ENCODE results near the gene M6PR. TPM values are rescaled to one million over a fixed set of nuclear protein-coding genes. Genes with fewer than 3 reads are reported as not detected.
A peak's percentile ranks its signal among the peaks of the same experiment; 100 is the strongest.
"Not testable (repeated sequence)": the region's sequence is repeated elsewhere in the genome, so short reads cannot be mapped to it uniquely, and the experiment has no call there.

The M6PR gene
- total RNA-seq, 2 experiments from 2014 or later, result 53.4 to 55.8 TPM

DNA sequence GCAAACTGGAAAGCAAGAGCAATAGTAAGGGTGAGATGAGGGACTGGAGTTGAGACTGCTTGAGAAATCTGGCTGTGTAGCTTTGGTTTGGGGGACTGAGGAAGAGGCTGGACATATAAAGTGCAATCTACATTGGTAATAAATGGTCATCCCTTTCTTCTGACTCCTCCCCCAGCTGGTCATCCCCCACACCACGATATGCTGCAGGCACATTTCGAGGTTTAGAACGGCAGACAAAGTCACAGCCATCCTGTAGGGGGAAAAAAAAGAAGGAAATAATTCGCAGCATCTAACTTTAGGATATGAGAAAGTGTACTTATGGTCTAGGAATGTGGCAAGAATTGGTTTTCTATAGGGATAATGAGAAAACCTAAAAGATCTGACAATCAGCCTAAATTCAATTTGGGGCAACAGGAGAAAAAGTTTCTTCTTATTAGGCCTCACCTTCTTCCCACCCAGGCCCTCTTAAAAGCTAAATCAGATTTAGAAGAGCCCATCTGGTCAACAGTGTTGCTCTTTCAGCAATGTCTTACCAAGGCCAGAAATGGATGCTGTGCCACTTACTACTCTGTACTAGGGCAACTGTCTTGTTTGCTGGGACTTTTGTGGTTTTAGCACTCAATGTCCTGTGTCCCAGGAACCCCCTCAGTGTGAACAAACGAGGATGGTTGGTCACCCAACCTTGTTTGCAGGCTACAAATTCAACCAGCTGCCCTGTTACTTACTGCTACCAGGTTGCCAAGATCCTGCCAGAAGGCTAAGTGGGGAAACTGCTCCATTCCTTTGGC is 7.6 kb downstream of the M6PR start:
- H3K9me3 Mint-ChIP-seq, result no peaks in the 10 kb centered on the region
- H3K27ac Mint-ChIP-seq, result peak overlapping the region; percentile 34
- POLR2A ChIA-PET, result no interaction called here
- H3K9me3 ChIP-seq (ENCODE audit: control insufficient read depth in 1 of 2, insufficient read depth in 1 of 2, low read length in 2 of 2), result no peaks in the 10 kb centered on the region
- no peak overlapping the region for H3K4me3 Mint-ChIP-seq
- H3K4me1 ChIP-seq (ENCODE audit: insufficient read depth, low read length), result no peaks in the 10 kb centered on the region
- H3K27me3 Mint-ChIP-seq, result no peaks in the 10 kb centered on the region
- intact Hi-C loops (cut with DNase I, micrococcal nuclease), result no loop called here
- DNase-seq, result no peak
- TF ChIP-seq, protein P1, sequence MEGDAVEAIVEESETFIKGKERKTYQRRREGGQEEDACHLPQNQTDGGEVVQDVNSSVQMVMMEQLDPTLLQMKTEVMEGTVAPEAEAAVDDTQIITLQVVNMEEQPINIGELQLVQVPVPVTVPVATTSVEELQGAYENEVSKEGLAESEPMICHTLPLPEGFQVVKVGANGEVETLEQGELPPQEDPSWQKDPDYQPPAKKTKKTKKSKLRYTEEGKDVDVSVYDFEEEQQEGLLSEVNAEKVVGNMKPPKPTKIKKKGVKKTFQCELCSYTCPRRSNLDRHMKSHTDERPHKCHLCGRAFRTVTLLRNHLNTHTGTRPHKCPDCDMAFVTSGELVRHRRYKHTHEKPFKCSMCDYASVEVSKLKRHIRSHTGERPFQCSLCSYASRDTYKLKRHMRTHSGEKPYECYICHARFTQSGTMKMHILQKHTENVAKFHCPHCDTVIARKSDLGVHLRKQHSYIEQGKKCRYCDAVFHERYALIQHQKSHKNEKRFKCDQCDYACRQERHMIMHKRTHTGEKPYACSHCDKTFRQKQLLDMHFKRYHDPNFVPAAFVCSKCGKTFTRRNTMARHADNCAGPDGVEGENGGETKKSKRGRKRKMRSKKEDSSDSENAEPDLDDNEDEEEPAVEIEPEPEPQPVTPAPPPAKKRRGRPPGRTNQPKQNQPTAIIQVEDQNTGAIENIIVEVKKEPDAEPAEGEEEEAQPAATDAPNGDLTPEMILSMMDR (IDR thresholded peaks at IDR 0.05), result no peak
- peak overlapping the region in 1 of 2 donors; percentile 4 for H3K27ac ChIP-seq (ENCODE audit: low read depth in 1 of 2, low read length in 2 of 2)
- CTCF ChIA-PET, result no interaction called here
- peaks cover 11% of the 10 kb centered on the region for H3K4me1 Mint-ChIP-seq (ENCODE audit: low read depth)
- peaks cover 64% of the 10 kb centered on the region for H3K36me3 ChIP-seq (ENCODE audit: insufficient read depth, low read length)
- no peak overlapping the region for H3K4me3 ChIP-seq (ENCODE audit: low read length)
- no peaks in the 10 kb centered on the region for H3K27me3 ChIP-seq (ENCODE audit: control insufficient read depth in 1 of 2, insufficient read depth in 2 of 2, low read length in 2 of 2)
- H3K36me3 Mint-ChIP-seq (ENCODE audit: low read depth), result peaks cover 81% of the 10 kb centered on the region
- no peak for ATAC-seq (ENCODE audit: poor library complexity)

DNA sequence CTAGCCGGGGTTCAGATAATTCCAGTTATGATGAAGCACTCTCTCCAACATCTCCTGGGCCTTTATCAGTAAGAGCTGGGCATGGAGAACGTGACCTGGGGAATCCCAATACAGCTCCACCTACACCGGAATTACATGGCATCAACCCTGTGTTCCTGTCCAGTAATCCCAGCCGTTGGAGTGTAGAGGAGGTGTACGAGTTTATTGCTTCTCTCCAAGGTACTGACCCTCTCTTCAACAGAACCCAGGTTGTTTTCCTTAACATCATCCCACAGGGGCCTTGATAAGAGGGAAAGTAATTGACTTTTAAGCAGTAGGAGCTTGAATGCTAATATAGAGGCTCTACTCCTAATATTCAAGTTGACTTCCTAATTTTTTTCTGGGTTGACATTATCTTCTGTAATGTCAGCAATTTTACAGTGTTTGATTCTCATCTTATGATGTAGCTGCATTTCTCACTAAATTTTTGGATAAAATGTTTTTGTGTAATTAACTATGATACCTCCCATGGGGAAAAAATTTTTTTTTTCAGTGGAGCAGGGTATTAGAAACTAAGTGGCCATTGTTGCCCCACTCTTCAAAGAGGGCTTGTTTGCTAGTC is 11.5 kb downstream of the M6PR start:
- ATAC-seq (ENCODE audit: poor library complexity); H3K9me3 Mint-ChIP-seq; H3K9me3 ChIP-seq (ENCODE audit: control insufficient read depth in 1 of 2, insufficient read depth in 1 of 2, low read length in 2 of 2); H3K4me3 Mint-ChIP-seq; H3K27ac Mint-ChIP-seq; POLR2A ChIA-PET; H3K4me1 ChIP-seq (ENCODE audit: insufficient read depth, low read length); H3K4me3 ChIP-seq (ENCODE audit: low read length); H3K27me3 Mint-ChIP-seq; DNase-seq; H3K4me1 Mint-ChIP-seq (ENCODE audit: low read depth); H3K27me3 ChIP-seq (ENCODE audit: control insufficient read depth in 1 of 2, insufficient read depth in 2 of 2, low read length in 2 of 2); intact Hi-C loops (cut with DNase I, micrococcal nuclease): not testable (repeated sequence)
- Histone ChIP-seq H3K36me3 (ENCODE audit: insufficient read depth, low read length) (peaks cover 57% of the 10 kb centered on the region), H3K27ac (ENCODE audit: low read depth in 1 of 2, low read length in 2 of 2) (peak overlapping the region in 1 of 2 donors; percentile 2)
- CTCF ChIA-PET, result interaction anchor here (1.1 to 1.6 kb wide), 2 partner anchors 9 to 12 kb away, joined by 4 to 5 read pairs; partner anchors contain the start of gene M6PR
- H3K36me3 Mint-ChIP-seq (ENCODE audit: low read depth), result peaks cover 73% of the 10 kb centered on the region

DNA sequence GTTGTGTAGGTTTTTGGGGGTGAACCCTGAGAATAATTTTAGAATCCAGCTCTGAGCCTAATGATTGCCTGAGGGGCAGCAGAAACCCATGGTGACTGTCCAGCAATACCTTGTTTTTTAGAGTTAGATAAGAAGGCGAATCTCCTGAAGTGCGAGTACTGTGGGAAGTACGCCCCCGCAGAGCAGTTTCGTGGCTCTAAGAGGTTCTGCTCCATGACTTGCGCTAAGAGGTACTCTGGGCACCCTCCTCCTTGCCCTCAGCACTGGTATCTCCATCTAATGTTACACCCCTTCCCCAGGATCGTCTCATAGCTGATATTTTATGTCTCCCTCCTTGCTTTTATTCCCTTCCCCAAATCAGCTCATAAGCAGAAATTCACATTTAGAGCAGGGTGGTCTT is 12.7 kb downstream of the M6PR start:
- Mint-ChIP-seq H3K36me3 (ENCODE audit: low read depth) (peaks cover 70% of the 10 kb centered on the region), H3K4me1 (ENCODE audit: low read depth) (no peaks in the 10 kb centered on the region), H3K9me3 (no peaks in the 10 kb centered on the region), H3K4me3 (no peak overlapping the region), H3K27ac (peak overlapping the region; percentile 47), H3K27me3 (no peaks in the 10 kb centered on the region)
- Histone ChIP-seq H3K4me1 (ENCODE audit: insufficient read depth, low read length) (no peaks in the 10 kb centered on the region), H3K4me3 (ENCODE audit: low read length) (no peak overlapping the region), H3K36me3 (ENCODE audit: insufficient read depth, low read length) (peaks cover 52% of the 10 kb centered on the region), H3K27me3 (ENCODE audit: control insufficient read depth in 1 of 2, insufficient read depth in 2 of 2, low read length in 2 of 2) (no peaks in the 10 kb centered on the region), H3K9me3 (ENCODE audit: control insufficient read depth in 1 of 2, insufficient read depth in 1 of 2, low read length in 2 of 2) (no peaks in the 10 kb centered on the region), H3K27ac (ENCODE audit: low read depth in 1 of 2, low read length in 2 of 2) (no peak overlapping the region)
- TF ChIP-seq, protein P1 (IDR thresholded peaks at IDR 0.05), result no peak
- intact Hi-C loops (cut with DNase I, micrococcal nuclease), result no loop called here
- ATAC-seq (ENCODE audit: poor library complexity) (no peak), DNase-seq (no peak)
- CTCF ChIA-PET, result no interaction called here
- POLR2A ChIA-PET, result no interaction called here

DNA sequence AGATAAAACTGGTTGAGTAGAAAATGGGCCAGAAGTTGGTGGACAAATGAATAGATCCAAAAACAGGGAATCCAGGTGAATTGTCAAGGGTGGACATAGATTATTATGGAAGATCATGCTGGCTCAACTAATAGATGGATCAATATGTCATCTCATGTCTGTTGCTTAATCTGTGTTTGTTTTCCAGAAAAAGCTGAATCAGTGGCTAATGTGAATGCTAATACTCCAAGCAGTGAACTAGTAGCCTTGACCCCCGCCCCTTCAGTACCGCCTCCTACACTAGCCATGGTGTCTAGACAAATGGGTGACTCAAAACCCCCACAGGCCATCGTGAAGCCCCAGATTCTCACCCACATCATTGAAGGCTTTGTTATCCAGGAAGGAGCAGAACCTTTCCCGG is 15.4 kb downstream of the M6PR start:
- H3K27ac ChIP-seq (ENCODE audit: low read depth in 1 of 2, low read length in 2 of 2); ATAC-seq (ENCODE audit: poor library complexity); H3K9me3 ChIP-seq (ENCODE audit: control insufficient read depth in 1 of 2, insufficient read depth in 1 of 2, low read length in 2 of 2); H3K4me1 ChIP-seq (ENCODE audit: insufficient read depth, low read length); H3K27me3 Mint-ChIP-seq; H3K4me1 Mint-ChIP-seq (ENCODE audit: low read depth); intact Hi-C loops (cut with DNase I, micrococcal nuclease); H3K27me3 ChIP-seq (ENCODE audit: control insufficient read depth in 1 of 2, insufficient read depth in 2 of 2, low read length in 2 of 2); CTCF ChIA-PET; H3K9me3 Mint-ChIP-seq; H3K4me3 ChIP-seq (ENCODE audit: low read length); H3K4me3 Mint-ChIP-seq; DNase-seq: not testable (repeated sequence)
- POLR2A ChIA-PET, result interaction anchor here (0.9 kb wide), 1 partner anchor 11 kb away, joined by 3 read pairs; no protein-coding TSS in a partner anchor
- H3K36me3 Mint-ChIP-seq (ENCODE audit: low read depth), result peaks cover 80% of the 10 kb centered on the region
- H3K27ac Mint-ChIP-seq, result peak overlapping the region; percentile 20
- H3K36me3 ChIP-seq (ENCODE audit: insufficient read depth, low read length), result peaks cover 64% of the 10 kb centered on the region

DNA sequence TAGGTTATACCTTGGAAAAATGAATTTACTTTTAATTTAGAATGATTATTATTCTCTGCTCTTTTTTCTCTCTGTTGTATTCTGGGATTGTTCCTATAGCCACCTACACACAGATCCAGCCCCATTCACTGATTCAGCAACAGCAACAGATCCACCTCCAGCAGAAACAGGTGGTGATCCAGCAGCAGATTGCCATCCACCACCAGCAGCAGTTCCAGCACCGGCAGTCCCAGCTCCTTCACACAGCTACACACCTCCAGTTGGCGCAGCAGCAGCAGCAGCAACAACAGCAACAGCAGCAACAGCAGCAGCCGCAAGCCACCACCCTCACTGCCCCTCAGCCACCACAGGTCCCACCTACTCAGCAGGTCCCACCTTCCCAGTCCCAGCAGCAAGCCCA is 17.0 kb downstream of the M6PR start:
- POLR2A ChIA-PET; H3K27ac Mint-ChIP-seq; H3K27me3 Mint-ChIP-seq; H3K4me1 Mint-ChIP-seq (ENCODE audit: low read depth); DNase-seq; H3K4me3 Mint-ChIP-seq; H3K9me3 Mint-ChIP-seq; H3K4me1 ChIP-seq (ENCODE audit: insufficient read depth, low read length); CTCF ChIA-PET; H3K9me3 ChIP-seq (ENCODE audit: control insufficient read depth in 1 of 2, insufficient read depth in 1 of 2, low read length in 2 of 2); ATAC-seq (ENCODE audit: poor library complexity); H3K27ac ChIP-seq (ENCODE audit: low read depth in 1 of 2, low read length in 2 of 2); intact Hi-C loops (cut with DNase I, micrococcal nuclease); H3K4me3 ChIP-seq (ENCODE audit: low read length); H3K27me3 ChIP-seq (ENCODE audit: control insufficient read depth in 1 of 2, insufficient read depth in 2 of 2, low read length in 2 of 2): not testable (repeated sequence)
- H3K36me3 Mint-ChIP-seq (ENCODE audit: low read depth), result peaks cover 66% of the 10 kb centered on the region
- H3K36me3 ChIP-seq (ENCODE audit: insufficient read depth, low read length), result peaks cover 61% of the 10 kb centered on the region

All from CD4-positive, alpha-beta T cell (primary cell).